ENCODE data around the gene RNF220. TPM values are rescaled to one million over a fixed set of nuclear protein-coding genes. Genes with fewer than 3 reads are reported as not detected.

The RNF220 gene
- total RNA-seq, 1 experiment from 2014 or later: 66.6 TPM

DNA sequence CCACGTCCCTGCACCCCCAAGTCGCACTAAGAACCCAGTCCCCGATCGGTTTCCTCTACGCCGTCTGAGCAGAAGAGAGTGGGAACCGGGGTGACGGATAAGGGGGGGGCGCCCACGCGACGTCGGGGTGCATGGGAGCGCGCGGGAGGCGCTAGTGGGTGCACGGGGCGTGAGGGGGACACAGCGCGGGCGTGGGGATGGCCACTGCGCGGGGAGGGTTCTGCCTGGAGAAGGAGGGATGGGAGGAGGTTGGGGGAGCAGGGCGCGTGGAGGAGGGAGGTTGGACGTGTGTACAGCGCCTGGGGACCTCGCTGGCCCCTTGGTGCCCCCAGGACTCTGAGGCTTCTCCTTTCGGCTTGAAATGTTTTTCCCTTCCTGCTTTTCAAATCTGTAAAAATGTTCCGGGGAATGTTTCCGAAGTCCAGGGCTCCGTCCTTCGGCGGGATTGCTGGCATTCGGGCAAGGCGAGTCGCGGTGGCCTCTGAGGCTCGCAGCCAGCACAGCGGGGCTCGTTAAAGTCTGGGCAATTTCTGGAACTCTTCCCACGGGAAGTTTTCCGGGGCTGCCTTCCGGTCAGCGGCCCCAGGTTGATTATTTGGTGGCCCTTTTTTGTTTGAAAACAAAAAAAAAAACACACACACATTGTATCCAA, 13.1 kb downstream of the RNF220 start:
- TF ChIP-seq, protein P1, sequence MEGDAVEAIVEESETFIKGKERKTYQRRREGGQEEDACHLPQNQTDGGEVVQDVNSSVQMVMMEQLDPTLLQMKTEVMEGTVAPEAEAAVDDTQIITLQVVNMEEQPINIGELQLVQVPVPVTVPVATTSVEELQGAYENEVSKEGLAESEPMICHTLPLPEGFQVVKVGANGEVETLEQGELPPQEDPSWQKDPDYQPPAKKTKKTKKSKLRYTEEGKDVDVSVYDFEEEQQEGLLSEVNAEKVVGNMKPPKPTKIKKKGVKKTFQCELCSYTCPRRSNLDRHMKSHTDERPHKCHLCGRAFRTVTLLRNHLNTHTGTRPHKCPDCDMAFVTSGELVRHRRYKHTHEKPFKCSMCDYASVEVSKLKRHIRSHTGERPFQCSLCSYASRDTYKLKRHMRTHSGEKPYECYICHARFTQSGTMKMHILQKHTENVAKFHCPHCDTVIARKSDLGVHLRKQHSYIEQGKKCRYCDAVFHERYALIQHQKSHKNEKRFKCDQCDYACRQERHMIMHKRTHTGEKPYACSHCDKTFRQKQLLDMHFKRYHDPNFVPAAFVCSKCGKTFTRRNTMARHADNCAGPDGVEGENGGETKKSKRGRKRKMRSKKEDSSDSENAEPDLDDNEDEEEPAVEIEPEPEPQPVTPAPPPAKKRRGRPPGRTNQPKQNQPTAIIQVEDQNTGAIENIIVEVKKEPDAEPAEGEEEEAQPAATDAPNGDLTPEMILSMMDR (conservative IDR thresholded peaks at IDR 0.05; ENCODE audit: low read depth, low read length): no peak
- TF ChIP-seq EZH2phosphoT487 (IDR thresholded peaks at IDR 0.05; ENCODE audit: borderline replicate concordance, low read length) (no peak), EZH2 (IDR thresholded peaks at IDR 0.05; ENCODE audit: low read length, unreplicated experiment) (no peak)
- peak overlapping the region; percentile 40; the same call in 1 of the 2 replicates for H3K4me3 ChIP-seq (ENCODE audit: low read length)
- ChIA-PET CTCF (no interaction called here), POLR2A (ENCODE audit: unreplicated experiment) (no interaction called here)
- H3K79me2 ChIP-seq (ENCODE audit: low read length): no peaks in the 10 kb centered on the region
- H4K20me1 ChIP-seq (ENCODE audit: low read length): no peaks in the 10 kb centered on the region
- no peaks in the 10 kb centered on the region for H3F3A ChIP-seq (ENCODE audit: low read length, unreplicated experiment)
- H3K9ac ChIP-seq (ENCODE audit: low read length): no peak overlapping the region
- peak overlapping the region; percentile 59 for H3K4me2 ChIP-seq (ENCODE audit: low read length)
- ATAC-seq (no peak), DNase-seq (peak; percentile 6)
- 0 out of 2 replicates have a peak, but pooled peaks cover 4% of the 10 kb centered on the region for H3K27me3 ChIP-seq (ENCODE audit: low read length)
- H3K9me3 ChIP-seq (ENCODE audit: low read length): no peaks in the 10 kb centered on the region
- H3K36me3 ChIP-seq (ENCODE audit: low read depth, low read length): no peaks in the 10 kb centered on the region
- no TSS peak for BruUV-seq (replicated peaks)
- peak overlapping the region; percentile 64 for H2AFZ ChIP-seq (ENCODE audit: low read length)
- no peaks in the 10 kb centered on the region for H3K9me2 ChIP-seq (replicated peaks; ENCODE audit: low read length)
- peaks cover 2% of the 10 kb centered on the region; the same call in 1 of the 2 replicates for H3K4me1 ChIP-seq (ENCODE audit: insufficient read depth, low read length)
- no peak overlapping the region for H3K27ac ChIP-seq (ENCODE audit: low read length)
- intact Hi-C loops (cut with micrococcal nuclease): no loop called here

GRCh38 chr1:44419901-44420300, 14.8 kb downstream of the RNF220 start:
- intact Hi-C loops (cut with micrococcal nuclease): no loop called here
- DNase-seq (no peak), ATAC-seq (no peak)
- Histone ChIP-seq H3K4me3 (ENCODE audit: low read length) (no peak overlapping the region), H3K79me2 (ENCODE audit: low read length) (no peaks in the 10 kb centered on the region), H3K27ac (ENCODE audit: low read length) (no peak overlapping the region), H3K4me1 (ENCODE audit: insufficient read depth, low read length) (peaks cover 16% of the 10 kb centered on the region; the same call in 1 of the 2 replicates), H3K36me3 (ENCODE audit: low read depth, low read length) (no peaks in the 10 kb centered on the region), H3K4me2 (ENCODE audit: low read length) (no peak overlapping the region), H3K9me3 (ENCODE audit: low read length) (no peaks in the 10 kb centered on the region), H3F3A (ENCODE audit: low read length, unreplicated experiment) (no peaks in the 10 kb centered on the region), H2AFZ (ENCODE audit: low read length) (no peak overlapping the region), H3K9ac (ENCODE audit: low read length) (no peak overlapping the region), H4K20me1 (ENCODE audit: low read length) (no peaks in the 10 kb centered on the region), H3K9me2 (replicated peaks; ENCODE audit: low read length) (no peaks in the 10 kb centered on the region), H3K27me3 (ENCODE audit: low read length) (no peaks in the 10 kb centered on the region)
- POLR2A ChIA-PET (ENCODE audit: unreplicated experiment): no interaction called here
- CTCF ChIA-PET: no interaction called here
- no TSS peak for BruUV-seq (replicated peaks)
- no peak for TF ChIP-seq EZH2phosphoT487 (IDR thresholded peaks at IDR 0.05; ENCODE audit: borderline replicate concordance, low read length)
- no peak for TF ChIP-seq EZH2 (IDR thresholded peaks at IDR 0.05; ENCODE audit: low read length, unreplicated experiment)
- TF ChIP-seq, protein P1 (conservative IDR thresholded peaks at IDR 0.05; ENCODE audit: low read depth, low read length): no peak

GRCh38 chr1:44420535-44420934, 15.5 kb downstream of the RNF220 start:
- intact Hi-C loops (cut with micrococcal nuclease): no loop called here
- CTCF ChIA-PET: no interaction called here
- Histone ChIP-seq H3K27me3 (ENCODE audit: low read length) (no peaks in the 10 kb centered on the region), H4K20me1 (ENCODE audit: low read length) (no peaks in the 10 kb centered on the region), H3K4me1 (ENCODE audit: insufficient read depth, low read length) (peaks cover 16% of the 10 kb centered on the region; the same call in 1 of the 2 replicates), H3K4me2 (ENCODE audit: low read length) (no peak overlapping the region), H2AFZ (ENCODE audit: low read length) (no peak overlapping the region), H3K4me3 (ENCODE audit: low read length) (no peak overlapping the region), H3K36me3 (ENCODE audit: low read depth, low read length) (no peaks in the 10 kb centered on the region), H3K27ac (ENCODE audit: low read length) (no peak overlapping the region), H3K9me2 (replicated peaks; ENCODE audit: low read length) (no peaks in the 10 kb centered on the region), H3F3A (ENCODE audit: low read length, unreplicated experiment) (no peaks in the 10 kb centered on the region), H3K9ac (ENCODE audit: low read length) (no peak overlapping the region), H3K79me2 (ENCODE audit: low read length) (no peaks in the 10 kb centered on the region), H3K9me3 (ENCODE audit: low read length) (no peaks in the 10 kb centered on the region)
- no peak for ATAC-seq
- no TSS peak for BruUV-seq (replicated peaks)
- no peak for TF ChIP-seq EZH2 (IDR thresholded peaks at IDR 0.05; ENCODE audit: low read length, unreplicated experiment)
- TF ChIP-seq, protein P1 (conservative IDR thresholded peaks at IDR 0.05; ENCODE audit: low read depth, low read length): no peak
- no peak for TF ChIP-seq EZH2phosphoT487 (IDR thresholded peaks at IDR 0.05; ENCODE audit: borderline replicate concordance, low read length)
- POLR2A ChIA-PET (ENCODE audit: unreplicated experiment): no interaction called here
- no peak for DNase-seq
